ENCODE data around the gene TACO1. TPM values are rescaled to one million over a fixed set of nuclear protein-coding genes. Genes with fewer than 3 reads are reported as not detected.

The TACO1 gene
- total RNA-seq, 1 donor from 2014 or later: 20.9 TPM

GRCh38 chr17:63634816-63635215 lies 34.1 kb downstream of the TACO1 start:
- no peak overlapping the region for H3K4me3 ChIP-seq
- no peak for DNase-seq (ENCODE audit: extremely low spot score in 2 of 2)
- H3K27me3 ChIP-seq: no peaks in the 10 kb centered on the region
- no peaks in the 10 kb centered on the region for H3K9me3 ChIP-seq
- intact Hi-C loops (cut with DNase I): no loop called here
- H3K4me1 ChIP-seq: peaks cover 27% of the 10 kb centered on the region
- no peak overlapping the region for H3K27ac ChIP-seq
- TF ChIP-seq POLR2AphosphoS5 (IDR thresholded peaks at IDR 0.05; ENCODE audit: insufficient read depth in 1 of 2, low read depth in 1 of 2) (no peak), CTCF (IDR thresholded peaks at IDR 0.05) (no peak), POLR2A (IDR thresholded peaks at IDR 0.05) (no peak)
- H3K36me3 ChIP-seq: peaks cover 0 to 53% of the 10 kb centered on the region in 2 donors

- no peak overlapping the region for H3K27ac ChIP-seq
- no peak for DNase-seq (ENCODE audit: extremely low spot score in 2 of 2)
- H3K27me3 ChIP-seq: no peaks in the 10 kb centered on the region
- H3K4me1 ChIP-seq: peaks cover 25% of the 10 kb centered on the region
- intact Hi-C loops (cut with DNase I): no loop called here
- H3K36me3 ChIP-seq: peaks cover 0 to 53% of the 10 kb centered on the region in 2 donors
- no peak overlapping the region for H3K4me3 ChIP-seq
- no peak for TF ChIP-seq POLR2AphosphoS5 (IDR thresholded peaks at IDR 0.05; ENCODE audit: insufficient read depth in 1 of 2, low read depth in 1 of 2)
- TF ChIP-seq POLR2A (IDR thresholded peaks at IDR 0.05): no peak
- no peak for TF ChIP-seq CTCF (IDR thresholded peaks at IDR 0.05)
- no peaks in the 10 kb centered on the region for H3K9me3 ChIP-seq
Measured at GRCh38 chr17:63635290-63635689, 34.6 kb downstream of the TACO1 start.

GRCh38 chr17:63635787-63636186 lies 35.1 kb downstream of the TACO1 start:
- Histone ChIP-seq H3K36me3 (peaks cover 0 to 53% of the 10 kb centered on the region in 2 donors), H3K4me3 (no peak overlapping the region), H3K27ac (no peak overlapping the region), H3K27me3 (no peaks in the 10 kb centered on the region), H3K9me3 (no peaks in the 10 kb centered on the region), H3K4me1 (peaks cover 20% of the 10 kb centered on the region)
- TF ChIP-seq POLR2AphosphoS5 (IDR thresholded peaks at IDR 0.05; ENCODE audit: insufficient read depth in 1 of 2, low read depth in 1 of 2): no peak
- TF ChIP-seq POLR2A (IDR thresholded peaks at IDR 0.05): no peak
- TF ChIP-seq CTCF (IDR thresholded peaks at IDR 0.05): no peak
- DNase-seq (ENCODE audit: extremely low spot score in 2 of 2): no peak
- intact Hi-C loops (cut with DNase I): no loop called here

DNA sequence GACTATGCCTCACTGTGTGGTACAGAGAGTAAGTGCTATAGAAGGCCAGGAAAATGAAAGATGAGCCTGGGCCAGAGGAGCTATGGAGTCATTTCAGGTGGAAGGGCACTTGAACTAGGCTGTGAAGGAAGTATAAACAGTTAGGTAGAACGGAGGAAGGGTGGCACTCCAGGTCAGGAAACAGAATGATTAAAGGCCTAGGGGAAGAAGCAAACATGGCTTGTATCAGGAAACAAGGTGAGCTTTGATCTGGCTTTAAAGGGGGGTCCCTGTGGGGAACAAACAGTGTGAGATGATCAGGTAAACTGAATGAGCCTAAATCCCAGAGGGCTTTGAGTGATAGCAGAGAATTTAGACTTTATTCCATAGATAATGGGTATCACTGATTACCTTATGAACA lies 38.4 kb downstream of the TACO1 start:
- Histone ChIP-seq H3K27ac (no peak overlapping the region), H3K9me3 (no peaks in the 10 kb centered on the region), H3K36me3 (peaks cover 0 to 42% of the 10 kb centered on the region in 2 donors), H3K27me3 (no peaks in the 10 kb centered on the region), H3K4me3 (no peak overlapping the region), H3K4me1 (no peaks in the 10 kb centered on the region)
- intact Hi-C loops (cut with DNase I): no loop called here
- DNase-seq (ENCODE audit: extremely low spot score in 2 of 2): no peak
- TF ChIP-seq POLR2AphosphoS5 (IDR thresholded peaks at IDR 0.05; ENCODE audit: insufficient read depth in 1 of 2, low read depth in 1 of 2): no peak
- no peak for TF ChIP-seq POLR2A (IDR thresholded peaks at IDR 0.05)
- TF ChIP-seq CTCF (IDR thresholded peaks at IDR 0.05): no peak

DNA sequence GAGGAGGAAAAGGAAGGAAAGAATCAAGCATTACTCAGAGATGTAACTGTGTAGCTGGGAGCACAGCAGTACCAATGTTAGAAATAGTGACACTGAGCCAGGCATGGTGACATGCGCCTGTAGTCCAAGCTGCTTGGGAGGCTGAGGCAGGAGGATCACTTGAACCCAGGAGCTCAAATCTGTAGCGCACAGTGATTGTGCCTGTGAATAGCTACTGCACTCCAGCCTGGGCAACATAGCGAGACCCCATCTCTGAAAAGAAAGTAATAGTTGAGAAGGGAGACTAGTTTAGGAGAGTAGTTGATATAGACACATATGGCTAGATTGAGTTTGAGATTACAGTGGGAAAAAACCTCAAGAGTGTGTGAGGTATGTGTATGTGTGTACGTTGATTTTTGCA lies 39.3 kb downstream of the TACO1 start:
- Histone ChIP-seq H3K27ac (no peak overlapping the region), H3K4me3 (no peak overlapping the region), H3K36me3 (peaks cover 0 to 33% of the 10 kb centered on the region in 2 donors), H3K9me3 (no peaks in the 10 kb centered on the region), H3K4me1 (no peaks in the 10 kb centered on the region), H3K27me3 (no peaks in the 10 kb centered on the region)
- TF ChIP-seq CTCF (IDR thresholded peaks at IDR 0.05) (no peak), POLR2A (IDR thresholded peaks at IDR 0.05) (no peak), POLR2AphosphoS5 (IDR thresholded peaks at IDR 0.05; ENCODE audit: insufficient read depth in 1 of 2, low read depth in 1 of 2) (no peak)
- intact Hi-C loops (cut with DNase I): no loop called here
- DNase-seq (ENCODE audit: extremely low spot score in 2 of 2): no peak
